LNCaP clone FGC (cell line): ENCODE measurements around the gene SIDT1.
A peak's percentile ranks its signal among the peaks of the same experiment; 100 is the strongest.

Experiments used
- DNase-seq: peaks from one replicate; pipeline ENCODE4 v3.0.0-alpha.2; 2011; ENCODE audit warnings: low read depth
- H3K4me3 ChIP-seq: 2 replicates; pipeline ENCODE4 v1.5.1; 2011; ENCODE audit warnings: mild to moderate bottlenecking, low read depth, low read length, control low read depth
- TF ChIP-seq, protein P1 (sequence below): IDR thresholded peaks from 2 replicates; pipeline ENCODE4 v1.5.1; 2012; ENCODE audit warnings: mild to moderate bottlenecking; ENCODE audit not compliant: control insufficient read depth, insufficient read depth; ENCODE audit errors: extremely low read depth

SIDT1 gene

DNA sequence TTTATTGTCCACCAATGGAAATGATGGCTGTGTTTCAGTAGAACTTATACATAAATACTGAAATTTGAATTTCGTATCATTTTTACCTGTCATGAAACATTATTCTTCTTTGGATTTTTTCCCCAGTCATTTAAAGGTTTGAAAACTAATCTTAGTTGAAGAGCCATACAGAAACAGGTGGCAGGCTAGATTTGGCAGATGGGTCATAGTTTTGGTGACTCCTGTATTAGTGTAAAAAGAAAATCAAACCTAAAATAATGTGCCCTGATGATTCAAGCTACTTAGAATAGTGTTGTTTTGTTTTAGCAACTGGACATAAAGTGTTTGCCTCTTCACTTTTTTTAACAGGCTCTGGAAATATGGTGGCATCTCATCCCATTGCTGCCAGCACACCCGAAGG lies 68.9 kb downstream of the SIDT1 start:
- DNase-seq: no peak
- TF ChIP-seq, protein P1, sequence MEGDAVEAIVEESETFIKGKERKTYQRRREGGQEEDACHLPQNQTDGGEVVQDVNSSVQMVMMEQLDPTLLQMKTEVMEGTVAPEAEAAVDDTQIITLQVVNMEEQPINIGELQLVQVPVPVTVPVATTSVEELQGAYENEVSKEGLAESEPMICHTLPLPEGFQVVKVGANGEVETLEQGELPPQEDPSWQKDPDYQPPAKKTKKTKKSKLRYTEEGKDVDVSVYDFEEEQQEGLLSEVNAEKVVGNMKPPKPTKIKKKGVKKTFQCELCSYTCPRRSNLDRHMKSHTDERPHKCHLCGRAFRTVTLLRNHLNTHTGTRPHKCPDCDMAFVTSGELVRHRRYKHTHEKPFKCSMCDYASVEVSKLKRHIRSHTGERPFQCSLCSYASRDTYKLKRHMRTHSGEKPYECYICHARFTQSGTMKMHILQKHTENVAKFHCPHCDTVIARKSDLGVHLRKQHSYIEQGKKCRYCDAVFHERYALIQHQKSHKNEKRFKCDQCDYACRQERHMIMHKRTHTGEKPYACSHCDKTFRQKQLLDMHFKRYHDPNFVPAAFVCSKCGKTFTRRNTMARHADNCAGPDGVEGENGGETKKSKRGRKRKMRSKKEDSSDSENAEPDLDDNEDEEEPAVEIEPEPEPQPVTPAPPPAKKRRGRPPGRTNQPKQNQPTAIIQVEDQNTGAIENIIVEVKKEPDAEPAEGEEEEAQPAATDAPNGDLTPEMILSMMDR: no peak
- no peak overlapping the region for H3K4me3 ChIP-seq

DNA sequence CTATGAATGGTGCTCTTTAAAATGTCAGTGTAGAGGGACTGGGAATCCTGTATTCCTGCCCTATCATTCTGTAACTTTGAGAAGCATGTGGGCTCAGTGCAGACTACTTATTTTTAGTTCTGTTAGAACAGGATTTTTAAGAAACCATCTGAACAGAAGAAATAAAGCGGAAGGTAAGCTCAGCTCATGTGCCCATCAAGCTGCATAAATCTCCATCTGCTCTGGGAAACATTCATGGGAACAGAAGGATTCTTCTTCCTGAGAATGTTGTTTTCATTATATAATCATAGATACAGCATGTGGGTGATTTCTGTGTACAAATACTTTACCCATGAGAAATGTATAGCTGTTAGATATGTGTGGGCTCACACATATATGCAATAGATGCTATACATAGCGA lies 69.9 kb downstream of the SIDT1 start:
- no peak for DNase-seq
- no peak overlapping the region for H3K4me3 ChIP-seq
- TF ChIP-seq, protein P1: no peak

DNA sequence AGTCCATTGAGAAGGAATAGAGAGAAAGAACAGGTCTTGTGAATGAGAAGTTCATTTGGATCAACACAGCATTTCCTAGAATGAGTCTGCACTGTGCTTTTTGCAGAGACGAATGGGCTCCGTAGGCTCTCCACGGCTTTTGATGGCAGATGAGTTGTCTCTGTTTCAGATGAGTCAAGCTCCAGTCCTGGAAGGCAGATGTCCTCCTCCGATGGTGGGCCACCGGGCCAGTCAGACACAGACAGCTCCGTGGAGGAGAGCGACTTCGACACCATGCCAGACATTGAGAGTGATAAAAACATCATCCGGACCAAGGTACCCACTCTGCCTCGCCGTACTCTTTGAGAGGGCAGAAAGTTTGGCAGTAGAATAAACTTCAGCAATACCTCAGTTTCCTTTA lies 70.5 kb downstream of the SIDT1 start:
- no peak for DNase-seq
- TF ChIP-seq, protein P1: no peak
- no peak overlapping the region for H3K4me3 ChIP-seq

DNA sequence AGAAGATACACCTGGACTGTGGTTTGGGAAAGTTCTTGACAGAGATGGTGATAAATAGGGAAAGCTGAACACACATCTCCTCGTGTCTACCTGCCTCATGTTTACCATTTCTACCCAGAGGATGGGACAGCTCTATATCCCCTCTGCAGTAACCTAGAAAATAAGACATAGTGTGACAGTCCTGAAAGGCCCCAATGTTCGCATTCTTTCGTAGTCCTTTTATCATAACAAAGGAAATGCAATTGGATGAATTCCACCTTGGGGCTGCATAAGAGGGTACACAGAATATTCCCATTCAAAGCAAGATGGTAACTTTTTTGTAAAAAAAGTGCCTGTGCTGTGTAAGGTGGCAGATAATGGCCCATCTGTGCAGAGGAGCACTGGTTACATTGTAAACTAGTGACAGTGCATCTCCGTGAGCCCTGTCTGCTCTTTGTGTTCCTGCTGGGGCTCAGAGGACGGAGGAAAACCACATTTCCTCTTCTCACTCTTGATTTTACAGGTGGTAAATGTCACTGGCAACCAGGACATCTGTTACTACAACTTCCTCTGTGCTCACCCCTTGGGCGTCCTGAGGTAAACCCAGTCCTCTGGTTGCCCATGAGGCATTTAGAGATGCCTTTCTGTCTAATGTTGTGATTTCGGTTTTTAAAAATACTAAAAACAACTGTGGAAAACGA lies 74.3 kb downstream of the SIDT1 start:
- TF ChIP-seq, protein P1: no peak
- DNase-seq: no peak
- no peak overlapping the region for H3K4me3 ChIP-seq

DNA sequence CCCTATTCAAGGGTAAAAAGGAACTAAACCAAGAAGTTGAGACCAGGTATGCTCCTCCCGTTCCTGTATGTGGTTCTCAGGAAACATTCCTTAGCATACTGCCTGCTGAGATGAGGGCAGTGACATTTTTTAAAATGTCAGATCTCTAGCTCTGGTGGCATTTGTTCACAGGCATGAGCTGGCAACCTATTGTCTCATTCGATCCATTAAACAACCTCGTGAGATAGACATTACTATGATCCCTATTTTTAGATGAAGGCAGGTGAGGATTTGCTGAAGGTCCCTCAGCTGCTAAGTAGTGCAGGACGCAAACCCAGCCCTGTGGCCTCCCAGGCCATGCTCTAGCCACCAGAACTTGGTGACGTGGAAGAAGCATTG lies 74.9 kb downstream of the SIDT1 start:
- TF ChIP-seq, protein P1: no peak
- H3K4me3 ChIP-seq: no peak overlapping the region

DNA sequence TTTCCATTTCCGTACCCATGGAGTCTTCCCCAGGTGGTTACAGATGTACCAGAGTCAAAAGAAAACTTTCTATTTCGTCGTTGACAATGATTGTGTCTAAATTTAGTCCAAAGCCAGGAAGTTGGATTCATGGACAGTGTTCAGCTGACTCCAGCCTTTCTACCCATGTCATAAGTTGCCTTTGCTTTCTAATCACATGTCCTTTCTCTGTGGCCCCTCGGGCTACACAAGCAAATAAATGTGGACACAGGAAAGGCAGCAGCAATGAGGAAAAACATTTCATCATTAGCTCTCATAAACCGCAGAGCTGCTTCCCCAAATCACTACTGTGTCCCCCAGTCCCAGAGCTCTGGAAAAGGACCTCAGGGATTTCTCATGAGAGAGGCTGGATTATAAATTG lies 82.0 kb downstream of the SIDT1 start:
- DNase-seq: no peak
- H3K4me3 ChIP-seq: no peak overlapping the region
- TF ChIP-seq, protein P1: no peak

More for the DNA sequence above, 74.9 kb downstream of the SIDT1 start:
- DNase-seq: no peak

DNA sequence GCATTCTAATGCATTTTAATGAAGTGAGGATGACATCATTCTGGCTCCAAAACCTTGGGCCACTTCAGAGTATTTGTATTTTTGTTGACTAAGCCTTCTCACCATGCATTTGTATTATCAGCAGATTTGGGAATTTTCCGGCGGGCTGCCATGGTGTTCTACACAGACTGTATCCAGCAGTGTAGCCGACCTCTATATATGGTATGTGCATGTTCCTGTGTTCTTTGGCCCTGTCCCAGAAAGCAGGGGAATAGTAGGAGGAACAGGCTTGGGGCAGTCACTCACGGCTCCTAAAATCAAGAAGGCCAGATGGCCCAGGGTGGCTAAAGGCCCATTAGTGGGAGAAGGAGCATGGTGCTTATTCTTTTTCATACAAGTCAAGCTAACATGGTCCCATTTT lies 83.6 kb downstream of the SIDT1 start:
- TF ChIP-seq, protein P1: no peak
- peak; percentile 30 for DNase-seq
- no peak overlapping the region for H3K4me3 ChIP-seq
